Measurements from ENCODE around the gene ARHGAP9.

Gene ARHGAP9

GRCh38 chr12:57473886-57474285, 5.8 kb downstream of the ARHGAP9 start:
- no peak for TF ChIP-seq Cebpa-rat (IDR thresholded peaks at IDR 0.05)
- H3K4me2 ChIP-seq: peak overlapping the region in 5 of 11 experiments; percentile 97 to 100 (median 97); a peak in 7 of 22 replicates
- H3K9me3 ChIP-seq (replicated peaks in 1 of 11): no peaks in the 10 kb centered on the region
- peaks cover 37 to 83% (median 46%) of the 10 kb centered on the region in 10 experiments for H3K4me1 ChIP-seq
- H4K20me1 ChIP-seq: peaks cover 0 to 71% (median 18%) of the 10 kb centered on the region in 11 experiments; a peak in 11 of 22 replicates
- H3K36me3 ChIP-seq: peaks cover 24 to 71% (median 66%) of the 10 kb centered on the region in 11 experiments; a peak in 19 of 22 replicates
- H3K27ac ChIP-seq: no peak overlapping the region
- H3K27me3 ChIP-seq: no peaks in the 10 kb centered on the region; a peak in 3 of 22 replicates
- H3K9ac ChIP-seq: peak overlapping the region in 1 of 11 experiments; percentile 91; a peak in 1 of 22 replicates
- 0 out of 20 replicates have a peak overlapping the region, but pooled peaks of 1 of the 10 experiments have one; percentile 88 for H3K4me3 ChIP-seq

DNA sequence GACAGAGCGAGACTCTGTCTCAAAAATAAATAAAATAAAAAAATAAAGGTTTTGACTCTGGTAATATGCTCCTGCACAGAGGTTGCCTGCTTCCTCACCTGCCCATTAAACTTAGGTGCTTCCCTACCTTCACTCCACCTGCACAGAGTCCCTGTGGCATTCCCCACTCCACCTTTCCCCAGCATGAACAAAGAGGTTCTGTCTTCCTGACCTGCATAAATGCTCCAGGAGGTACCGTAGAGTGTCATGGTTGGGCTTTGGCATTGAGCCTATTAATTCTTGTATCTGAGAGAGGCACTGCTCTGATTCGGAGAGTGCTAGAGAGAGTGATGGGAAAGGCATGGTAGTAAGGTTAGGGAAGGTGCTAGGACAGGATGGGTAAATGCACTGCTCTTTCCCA, 6.3 kb downstream of the ARHGAP9 start:
- Histone ChIP-seq H3K36me3 (peaks cover 24 to 76% (median 68%) of the 10 kb centered on the region in 11 experiments; a peak in 19 of 22 replicates), H3K4me2 (peak overlapping the region in 4 of 11 experiments; percentile 97 to 100 (median 98); a peak in 7 of 22 replicates), H3K4me1 (peaks cover 32 to 78% (median 41%) of the 10 kb centered on the region in 10 experiments), H3K9ac (no peak overlapping the region), H3K9me3 (replicated peaks in 1 of 11) (no peaks in the 10 kb centered on the region), H3K4me3 (no peak overlapping the region), H3K27me3 (no peaks in the 10 kb centered on the region; a peak in 3 of 22 replicates), H3K27ac (no peak overlapping the region), H4K20me1 (peaks cover 0 to 76% (median 18%) of the 10 kb centered on the region in 11 experiments; a peak in 11 of 22 replicates)
- no peak for TF ChIP-seq Cebpa-rat (IDR thresholded peaks at IDR 0.05)

GRCh38 chr12:57472391-57472790, 7.3 kb downstream of the ARHGAP9 start:
- Histone ChIP-seq H3K27ac (no peak overlapping the region), H3K36me3 (peaks cover 24 to 85% (median 68%) of the 10 kb centered on the region in 11 experiments; a peak in 19 of 22 replicates), H3K9ac (no peak overlapping the region), H4K20me1 (peaks cover 0 to 86% (median 18%) of the 10 kb centered on the region in 11 experiments; a peak in 11 of 22 replicates), H3K4me1 (peaks cover 22 to 71% (median 33%) of the 10 kb centered on the region in 10 experiments), H3K4me3 (no peak overlapping the region), H3K4me2 (peak overlapping the region in 2 of 11 experiments; percentile 97; a peak in 5 of 22 replicates), H3K9me3 (replicated peaks in 1 of 11) (no peaks in the 10 kb centered on the region), H3K27me3 (no peaks in the 10 kb centered on the region; a peak in 3 of 22 replicates)
- TF ChIP-seq Cebpa-rat (IDR thresholded peaks at IDR 0.05): no peak

GRCh38 chr12:57471661-57472060, 8.0 kb downstream of the ARHGAP9 start:
- no peaks in the 10 kb centered on the region for H3K9me3 ChIP-seq (replicated peaks in 1 of 11)
- H3K4me1 ChIP-seq: peaks cover 15 to 71% (median 30%) of the 10 kb centered on the region in 10 experiments
- peaks cover 0 to 94% (median 18%) of the 10 kb centered on the region in 11 experiments; a peak in 11 of 22 replicates for H4K20me1 ChIP-seq
- peak overlapping the region in 3 of 11 experiments; percentile 23 to 97 (median 42); a peak in 4 of 22 replicates for H3K4me2 ChIP-seq
- no peak overlapping the region for H3K4me3 ChIP-seq
- peaks cover 24 to 87% (median 68%) of the 10 kb centered on the region in 11 experiments; a peak in 19 of 22 replicates for H3K36me3 ChIP-seq
- no peak overlapping the region for H3K27ac ChIP-seq
- H3K27me3 ChIP-seq: no peaks in the 10 kb centered on the region; a peak in 3 of 22 replicates
- H3K9ac ChIP-seq: peak overlapping the region in 1 of 11 experiments; percentile 29; a peak in 1 of 22 replicates
- TF ChIP-seq Cebpa-rat (IDR thresholded peaks at IDR 0.05): no peak

DNA sequence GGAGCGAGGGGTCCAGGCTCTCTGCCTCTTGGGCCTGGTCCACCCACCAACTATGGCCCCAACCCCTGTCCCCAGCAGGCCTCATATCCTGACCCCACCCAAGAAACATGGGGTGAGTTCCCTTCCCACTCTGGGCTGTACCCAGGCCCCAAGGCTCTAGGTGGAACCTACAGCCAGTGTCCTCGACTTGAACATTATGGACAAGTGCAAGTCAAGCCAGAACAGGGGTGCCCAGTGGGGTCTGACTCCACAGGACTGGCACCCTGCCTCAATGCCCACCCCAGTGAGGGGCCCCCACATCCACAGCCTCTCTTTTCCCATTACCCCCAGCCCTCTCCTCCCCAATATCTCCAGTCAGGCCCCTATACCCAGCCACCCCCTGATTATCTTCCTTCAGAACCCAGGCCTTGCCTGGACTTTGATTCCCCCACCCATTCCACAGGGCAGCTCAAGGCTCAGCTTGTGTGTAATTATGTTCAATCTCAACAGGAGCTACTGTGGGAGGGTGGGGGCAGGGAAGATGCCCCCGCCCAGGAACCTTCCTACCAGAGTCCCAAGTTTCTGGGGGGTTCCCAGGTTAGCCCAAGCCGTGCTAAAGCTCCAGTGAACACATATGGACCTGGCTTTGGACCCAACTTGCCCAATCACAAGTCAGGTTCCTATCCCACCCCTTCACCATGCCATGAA, 8.6 kb downstream of the ARHGAP9 start:
- Histone ChIP-seq H3K4me3 (no peak overlapping the region), H3K27me3 (no peaks in the 10 kb centered on the region; a peak in 3 of 22 replicates), H3K9me3 (replicated peaks in 1 of 11) (no peaks in the 10 kb centered on the region), H4K20me1 (peaks cover 0 to 99% (median 18%) of the 10 kb centered on the region in 11 experiments; a peak in 11 of 22 replicates), H3K4me1 (peaks cover 9 to 74% (median 25%) of the 10 kb centered on the region in 10 experiments), H3K36me3 (peaks cover 24 to 87% (median 68%) of the 10 kb centered on the region in 11 experiments; a peak in 19 of 22 replicates), H3K4me2 (peak overlapping the region in 3 of 11 experiments; percentile 23 to 97 (median 42); a peak in 2 of 22 replicates), H3K27ac (no peak overlapping the region), H3K9ac (peak overlapping the region in 2 of 11 experiments; percentile 4 to 29; a peak in 1 of 22 replicates)
- no peak for TF ChIP-seq Cebpa-rat (IDR thresholded peaks at IDR 0.05)

DNA sequence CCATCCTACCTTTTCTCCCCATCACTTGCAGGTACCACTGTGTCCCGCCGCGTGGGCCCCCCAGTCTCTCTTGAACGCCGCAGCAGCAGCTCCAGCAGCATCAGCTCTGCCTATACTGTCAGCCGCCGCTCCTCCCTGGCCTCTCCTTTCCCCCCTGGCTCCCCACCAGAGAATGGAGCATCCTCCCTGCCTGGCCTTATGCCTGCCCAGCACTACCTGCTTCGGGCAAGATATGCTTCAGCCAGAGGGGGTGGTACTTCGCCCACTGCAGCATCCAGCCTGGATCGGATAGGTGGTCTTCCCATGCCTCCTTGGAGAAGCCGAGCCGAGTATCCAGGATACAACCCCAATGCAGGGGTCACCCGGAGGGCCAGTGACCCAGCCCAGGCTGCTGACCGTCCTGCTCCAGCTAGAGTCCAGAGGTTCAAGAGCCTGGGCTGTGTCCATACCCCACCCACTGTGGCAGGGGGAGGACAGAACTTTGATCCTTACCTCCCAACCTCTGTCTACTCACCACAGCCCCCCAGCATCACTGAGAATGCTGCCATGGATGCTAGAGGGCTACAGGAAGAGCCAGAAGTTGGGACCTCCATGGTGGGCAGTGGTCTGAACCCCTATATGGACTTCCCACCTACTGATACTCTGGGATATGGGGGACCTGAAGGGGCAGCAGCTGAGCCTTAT, 9.2 kb downstream of the ARHGAP9 start:
- H3K4me1 ChIP-seq: peaks cover 3 to 74% (median 22%) of the 10 kb centered on the region in 10 experiments; a peak in 18 of 20 replicates
- TF ChIP-seq Cebpa-rat (IDR thresholded peaks at IDR 0.05): no peak
- H3K27ac ChIP-seq: no peak overlapping the region
- no peaks in the 10 kb centered on the region; a peak in 1 of 22 replicates for H3K27me3 ChIP-seq
- peak overlapping the region in 2 of 11 experiments; percentile 2 to 9; a peak in 1 of 22 replicates for H3K4me2 ChIP-seq
- H3K4me3 ChIP-seq: no peak overlapping the region
- H4K20me1 ChIP-seq: peaks cover 0 to 100% (median 18%) of the 10 kb centered on the region in 11 experiments; a peak in 11 of 22 replicates
- peaks cover 24 to 83% (median 66%) of the 10 kb centered on the region in 11 experiments; a peak in 19 of 22 replicates for H3K36me3 ChIP-seq
- no peaks in the 10 kb centered on the region for H3K9me3 ChIP-seq (replicated peaks in 1 of 11)
- H3K9ac ChIP-seq: 0 out of 22 replicates have a peak overlapping the region, but pooled peaks of 1 of the 11 experiments have one; percentile 4

- Histone ChIP-seq H3K4me3 (no peak overlapping the region), H3K36me3 (peaks cover 15 to 74% (median 57%) of the 10 kb centered on the region in 11 experiments; a peak in 19 of 22 replicates), H3K27me3 (no peaks in the 10 kb centered on the region), H3K9ac (no peak overlapping the region), H3K4me1 (peaks cover 0 to 71% (median 14%) of the 10 kb centered on the region in 10 experiments; a peak in 13 of 20 replicates), H4K20me1 (peaks cover 0 to 92% (median 14%) of the 10 kb centered on the region in 11 experiments; a peak in 10 of 22 replicates), H3K27ac (no peak overlapping the region), H3K9me3 (replicated peaks in 1 of 11) (no peaks in the 10 kb centered on the region), H3K4me2 (no peak overlapping the region)
- no peak for TF ChIP-seq Cebpa-rat (IDR thresholded peaks at IDR 0.05)
Observed at GRCh38 chr12:57469296-57470164, 10.1 kb downstream of the ARHGAP9 start.

DNA sequence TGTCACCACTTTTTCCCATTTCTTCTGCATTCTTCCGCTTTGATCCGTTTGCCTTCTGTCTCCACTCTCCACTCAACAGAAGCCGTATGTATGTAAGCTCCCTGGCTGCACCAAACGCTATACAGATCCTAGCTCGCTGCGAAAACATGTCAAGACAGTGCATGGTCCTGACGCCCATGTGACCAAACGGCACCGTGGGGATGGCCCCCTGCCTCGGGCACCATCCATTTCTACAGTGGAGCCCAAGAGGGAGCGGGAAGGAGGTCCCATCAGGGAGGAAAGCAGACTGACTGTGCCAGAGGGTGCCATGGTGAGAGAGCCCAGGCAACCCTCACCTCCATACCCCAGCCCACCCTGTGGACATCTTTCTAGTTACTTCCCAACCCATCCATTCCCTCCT, 11.8 kb downstream of the ARHGAP9 start:
- Histone ChIP-seq H4K20me1 (peaks cover 0 to 76% (median 0%) of the 10 kb centered on the region in 11 experiments; a peak in 8 of 22 replicates), H3K27me3 (no peaks in the 10 kb centered on the region; a peak in 1 of 22 replicates), H3K4me3 (no peak overlapping the region), H3K4me2 (no peak overlapping the region), H3K9ac (no peak overlapping the region), H3K36me3 (peaks cover 8 to 58% (median 41%) of the 10 kb centered on the region in 11 experiments; a peak in 19 of 22 replicates), H3K27ac (no peak overlapping the region), H3K9me3 (replicated peaks in 1 of 11) (no peaks in the 10 kb centered on the region), H3K4me1 (peaks cover 5 to 72% (median 20%) of the 10 kb centered on the region in 10 experiments)
- no peak for TF ChIP-seq Cebpa-rat (IDR thresholded peaks at IDR 0.05)
